Measurements from ENCODE around the gene STX11. TPM values are rescaled to one million over a fixed set of nuclear protein-coding genes. Genes with fewer than 3 reads are reported as not detected.

Gene STX11
- total RNA-seq, 1 experiment from 2014 or later: 3.2 TPM

GRCh38 chr6:144197919-144198318 is 47.6 kb downstream of the STX11 start:
- TF ChIP-seq REST (IDR thresholded peaks at IDR 0.05; ENCODE audit: insufficient read depth in 1 of 2, low read depth in 2 of 2, low read length in 1 of 2) (no peak), SIN3A (IDR thresholded peaks at IDR 0.05; ENCODE audit: borderline replicate concordance, insufficient read depth, low read depth, low read length) (no peak), CTCF (IDR thresholded peaks at IDR 0.05) (no peak), POLR2AphosphoS5 (IDR thresholded peaks at IDR 0.05; ENCODE audit: low read depth, low read length) (no peak)
- ChIA-PET CTCF (no interaction called here), POLR2A (no interaction called here)
- Histone ChIP-seq H3K27me3 (ENCODE audit: control insufficient read depth, insufficient read depth, low read length) (no peaks in the 10 kb centered on the region), H3K9me3 (ENCODE audit: control insufficient read depth, insufficient read depth, low read depth, low read length) (peaks cover 4% of the 10 kb centered on the region; the same call in 1 of the 2 replicates), H3K36me3 (ENCODE audit: control insufficient read depth, insufficient read depth, low read length) (no peaks in the 10 kb centered on the region), H3K4me1 (ENCODE audit: control insufficient read depth, insufficient read depth, low read length) (no peaks in the 10 kb centered on the region), H3K4me3 (ENCODE audit: low read depth in 2 of 2, low read length in 2 of 2) (no peak overlapping the region), H3K27ac (ENCODE audit: low read length) (no peak overlapping the region)
- BruUV-seq (replicated peaks): no TSS peak
- DNase-seq (ENCODE audit: low read depth, low spot score) (no peak), ATAC-seq (no peak)
- in situ Hi-C loops (cut with HindIII; ENCODE audit: low pct_unique_long_range_greater_than_20kb, low sequenced_read_pairs) (no loop called here), intact Hi-C loops (cut with micrococcal nuclease; ENCODE audit: unreplicated experiment) (no loop called here)

GRCh38 chr6:144202879-144203468 is 52.7 kb downstream of the STX11 start:
- no peak for TF ChIP-seq REST (IDR thresholded peaks at IDR 0.05; ENCODE audit: insufficient read depth in 1 of 2, low read depth in 2 of 2, low read length in 1 of 2)
- no peak for TF ChIP-seq POLR2AphosphoS5 (IDR thresholded peaks at IDR 0.05; ENCODE audit: low read depth, low read length)
- TF ChIP-seq TCF7L2 (IDR thresholded peaks at IDR 0.05; ENCODE audit: low read depth, low read length): no peak
- TF ChIP-seq CTCF (IDR thresholded peaks at IDR 0.05): no peak
- no peak for TF ChIP-seq SIN3A (IDR thresholded peaks at IDR 0.05; ENCODE audit: borderline replicate concordance, insufficient read depth, low read depth, low read length)
- Histone ChIP-seq H3K27ac (ENCODE audit: low read length) (no peak overlapping the region), H3K27me3 (ENCODE audit: control insufficient read depth, insufficient read depth, low read length) (no peaks in the 10 kb centered on the region), H3K9me3 (ENCODE audit: control insufficient read depth, insufficient read depth, low read depth, low read length) (peaks cover 11% of the 10 kb centered on the region; the same call in 1 of the 2 replicates), H3K4me1 (ENCODE audit: control insufficient read depth, insufficient read depth, low read length) (no peaks in the 10 kb centered on the region), H3K36me3 (ENCODE audit: control insufficient read depth, insufficient read depth, low read length) (no peaks in the 10 kb centered on the region), H3K4me3 (ENCODE audit: low read depth in 2 of 2, low read length in 2 of 2) (no peak overlapping the region)
- POLR2A ChIA-PET: no interaction called here
- ATAC-seq (no peak), DNase-seq (ENCODE audit: low read depth, low spot score) (no peak)
- in situ Hi-C loops (cut with HindIII; ENCODE audit: low pct_unique_long_range_greater_than_20kb, low sequenced_read_pairs): no loop called here
- no TSS peak for BruUV-seq (replicated peaks)
- intact Hi-C loops (cut with micrococcal nuclease; ENCODE audit: unreplicated experiment): no loop called here
- CTCF ChIA-PET: no interaction called here

All from Panc1 (cell line).